PC-3 (cell line): ENCODE results near the gene PKD1L1.

Experiments used
- EZH2 ChIP-seq: fragments of 300-600 bp; sonication (generic); IDR thresholded peaks from one replicate; pipeline ENCODE4 v1.6.1; 2017; ENCODE audit warnings: antibody characterized with exemption, mild to moderate bottlenecking, low read length; ENCODE audit not compliant: unreplicated experiment
- EZH2phosphoT487 ChIP-seq: fragments of 300-600 bp; sonication (generic); IDR thresholded peaks from 2 replicates; pipeline ENCODE4 v1.6.1; 2018; ENCODE audit warnings: mild to moderate bottlenecking, antibody characterized with exemption, low read length, borderline replicate concordance
- TF ChIP-seq, protein P1 (sequence below): fragments of 300-600 bp; sonication (generic); conservative IDR thresholded peaks from 2 replicates; pipeline ENCODE4 v1.5.1; 2017; ENCODE audit warnings: antibody characterized with exemption, low read depth, mild to moderate bottlenecking, low read length

DNA sequence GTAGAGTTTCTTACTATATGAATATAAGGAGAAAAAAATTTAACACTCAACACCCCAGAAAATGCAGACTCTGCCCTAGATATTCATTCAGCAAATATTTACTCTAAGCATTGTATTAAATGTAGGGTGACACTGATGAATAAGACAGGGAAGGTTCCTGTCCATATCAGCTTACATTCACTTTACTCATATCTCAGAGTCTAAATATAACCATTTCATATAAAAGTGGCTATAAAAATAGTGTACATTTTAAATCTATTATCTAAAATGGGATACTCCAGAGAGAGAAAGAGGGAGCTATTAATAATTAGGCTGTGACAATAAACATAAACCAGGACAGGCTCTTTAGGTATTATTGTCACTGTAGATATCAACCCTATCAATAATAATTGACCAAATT is 104.0 kb downstream of the PKD1L1 start:
- TF ChIP-seq, protein P1, sequence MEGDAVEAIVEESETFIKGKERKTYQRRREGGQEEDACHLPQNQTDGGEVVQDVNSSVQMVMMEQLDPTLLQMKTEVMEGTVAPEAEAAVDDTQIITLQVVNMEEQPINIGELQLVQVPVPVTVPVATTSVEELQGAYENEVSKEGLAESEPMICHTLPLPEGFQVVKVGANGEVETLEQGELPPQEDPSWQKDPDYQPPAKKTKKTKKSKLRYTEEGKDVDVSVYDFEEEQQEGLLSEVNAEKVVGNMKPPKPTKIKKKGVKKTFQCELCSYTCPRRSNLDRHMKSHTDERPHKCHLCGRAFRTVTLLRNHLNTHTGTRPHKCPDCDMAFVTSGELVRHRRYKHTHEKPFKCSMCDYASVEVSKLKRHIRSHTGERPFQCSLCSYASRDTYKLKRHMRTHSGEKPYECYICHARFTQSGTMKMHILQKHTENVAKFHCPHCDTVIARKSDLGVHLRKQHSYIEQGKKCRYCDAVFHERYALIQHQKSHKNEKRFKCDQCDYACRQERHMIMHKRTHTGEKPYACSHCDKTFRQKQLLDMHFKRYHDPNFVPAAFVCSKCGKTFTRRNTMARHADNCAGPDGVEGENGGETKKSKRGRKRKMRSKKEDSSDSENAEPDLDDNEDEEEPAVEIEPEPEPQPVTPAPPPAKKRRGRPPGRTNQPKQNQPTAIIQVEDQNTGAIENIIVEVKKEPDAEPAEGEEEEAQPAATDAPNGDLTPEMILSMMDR, result no peak
- TF ChIP-seq EZH2 (no peak), EZH2phosphoT487 (no peak)
